Central memory CD4-positive, alpha-beta T cell (primary cell): ENCODE measurements around the gene ANKRD13A.
"Not testable (repeated sequence)": the region's sequence is repeated elsewhere in the genome, so short reads cannot be mapped to it uniquely, and the experiment has no call there.

Experiments used
- DNase-seq: peaks from one replicate; pipeline ENCODE4 v3.0.0; 2022

Gene ANKRD13A

GRCh38 chr12:110049034-110049433, 49.8 kb downstream of the ANKRD13A start:
- not testable (repeated sequence) for DNase-seq

- DNase-seq = not testable (repeated sequence)
These were observed 50.4 kb downstream of the ANKRD13A start for GRCh38 chr12:110049666-110050065.

- DNase-seq = no peak
These were observed 51.7 kb downstream of the ANKRD13A start for GRCh38 chr12:110050927-110051326.

- not testable (repeated sequence) for DNase-seq
These were observed 56.4 kb downstream of the ANKRD13A start for GRCh38 chr12:110055375-110056352.

- DNase-seq = not testable (repeated sequence)
These were observed 57.4 kb downstream of the ANKRD13A start for GRCh38 chr12:110056643-110057042.

- DNase-seq = no peak
These were observed 59.8 kb downstream of the ANKRD13A start for GRCh38 chr12:110058875-110059615.

- no peak for DNase-seq
These were observed 60.4 kb downstream of the ANKRD13A start for GRCh38 chr12:110059651-110060000.

- DNase-seq = no peak
These were observed 63.0 kb downstream of the ANKRD13A start for GRCh38 chr12:110062241-110062640.

GRCh38 chr12:110065540-110065939, 66.3 kb downstream of the ANKRD13A start:
- no peak for DNase-seq

GRCh38 chr12:110067531-110067930, 68.3 kb downstream of the ANKRD13A start:
- no peak for DNase-seq

- DNase-seq = not testable (repeated sequence)
These were observed 68.9 kb downstream of the ANKRD13A start for GRCh38 chr12:110068115-110068514.

- no peak for DNase-seq
These were observed 69.4 kb downstream of the ANKRD13A start for GRCh38 chr12:110068654-110069053.

- no peak for DNase-seq
These were observed 72.3 kb downstream of the ANKRD13A start for GRCh38 chr12:110071504-110071903.

- no peak for DNase-seq
These were observed 72.7 kb downstream of the ANKRD13A start for GRCh38 chr12:110071967-110072366.

- DNase-seq = not testable (repeated sequence)
These were observed 73.4 kb downstream of the ANKRD13A start for GRCh38 chr12:110072636-110073035.

- peak; percentile 12 for DNase-seq
These were observed 74.0 kb downstream of the ANKRD13A start for GRCh38 chr12:110073049-110073831.

- DNase-seq = no peak
These were observed 74.9 kb downstream of the ANKRD13A start for GRCh38 chr12:110074089-110074488.

- DNase-seq = no peak
These were observed 76.7 kb downstream of the ANKRD13A start for GRCh38 chr12:110075880-110076279.

GRCh38 chr12:110077800-110078199, 78.6 kb downstream of the ANKRD13A start:
- no peak for DNase-seq

- DNase-seq = peak; percentile 79
These were observed 80.5 kb downstream of the ANKRD13A start for GRCh38 chr12:110079477-110080400.

GRCh38 chr12:110080410-110080809, 81.2 kb downstream of the ANKRD13A start:
- no peak for DNase-seq
